Thyroid gland (tissue), 4 donors: ENCODE measurements around the gene NFATC4.

Experiments used
- CTCF ChIP-seq, 6 experiments: fragments of 200-600 bp in 3 of 6; fragments of 450-650 bp in 3 of 6; sonication (generic) in 3 of 6; IDR thresholded peaks; one replicate each; pipeline ENCODE4 v1.5.1; 2016 to 2019; ENCODE audit warnings: antibody characterized with exemption in 6 of 6, mild to moderate bottlenecking in 2 of 6, inconsistent platforms in 1 of 6, moderate library complexity in 1 of 6
- POLR2A ChIP-seq, 2 donors: fragments of 450-650 bp; IDR thresholded peaks; one replicate each; pipeline ENCODE4 v1.6.1; 2017; ENCODE audit warnings: antibody characterized with exemption in 2 of 2, mild to moderate bottlenecking in 2 of 2, moderate library complexity in 1 of 2

- TF ChIP-seq POLR2A (IDR thresholded peaks at IDR 0.05) = no peak
- TF ChIP-seq CTCF (IDR thresholded peaks at IDR 0.05) = no peak
Observed at GRCh38 chr14:24340606-24341005, 27.4 kb upstream of the NFATC4 start.
